HCT116 (cell line): Measurements from ENCODE around the gene SLFNL1. TPM values are rescaled to one million over a fixed set of nuclear protein-coding genes. Genes with fewer than 3 reads are reported as not detected.

Source experiments
- ATAC-seq: fragments of 200-7000 bp; cut with Tn5 transposase; 2 replicates; pipeline ENCODE4 v1.9.1; 2020; ENCODE audit warnings: mild to moderate bottlenecking, moderate library complexity
- BruUV-seq: library from RNA; stranded (reverse); fragments of 400-500 nt; replicated peaks from 2 replicates; lab custom pipeline; 2021; lab: Mats Ljungman, UMichigan
- CTCF ChIA-PET: fragments of 300-600 bp; sonication (Branson Sonifier 250); formaldehyde crosslinking; loops from one replicate; lab custom pipeline; 2021; ENCODE audit warnings: antibody characterized with exemption; lab: Charles Lee
- POLR2A ChIA-PET: fragments of 300-600, 350-600 bp; sonication (Branson Sonifier 250); formaldehyde crosslinking; loops from one replicate; lab custom pipeline; 2021; ENCODE audit warnings: antibody characterized with exemption; lab: Charles Lee
- RAD21 ChIA-PET, 2 experiments: fragments of 300-600 bp; sonication (Branson Sonifier 250); formaldehyde crosslinking; loops; one replicate each; lab custom pipeline; 2023; ENCODE audit warnings: low total read pairs in 2 of 2; ENCODE audit not compliant: uncharacterized antibody in 2 of 2, unreplicated experiment in 2 of 2, low non-redundant PET in 1 of 2; lab: Charles Lee
- DNase-seq: peaks from one replicate; pipeline ENCODE4 v3.0.0-alpha.2; 2010; ENCODE audit warnings: low read depth, low spot score
- H2AFZ ChIP-seq: fragments of 200-600 bp; shearing (Covaris generic), sonication (generic); 2 replicates; pipeline ENCODE4 v1.6.1; 2017; ENCODE audit warnings: low read depth, mixed run types, mixed read lengths, antibody characterized with exemption, low read length; ENCODE audit not compliant: poor library complexity, severe bottlenecking
- H3K27ac ChIP-seq: 2 replicates; pipeline ENCODE4 v1.5.1; 2012; ENCODE audit warnings: low read depth, low read length
- H3K27me3 ChIP-seq: fragments of 200-600 bp; sonication (generic); 2 replicates; pipeline ENCODE4 v1.6.1; 2016; ENCODE audit warnings: mixed run types, low read length, mixed read lengths; ENCODE audit not compliant: insufficient read depth
- H3K36me3 ChIP-seq, 2 experiments: fragments of 200-500 bp in 1 of 2; fragments of 200-600 bp in 1 of 2; sonication (Bioruptor generic) in 1 of 2; sonication (generic) in 1 of 2; 2 replicates each; pipeline versions ENCODE4 v1.5.1 to v1.6.1; 2014 to 2016; ENCODE audit warnings: low read length in 2 of 2, inconsistent platforms in 1 of 2, mixed read lengths in 1 of 2, mixed run types in 1 of 2; ENCODE audit not compliant: insufficient read depth in 2 of 2, control insufficient read depth in 1 of 2
- H3K4me1 ChIP-seq, 2 experiments: fragments of 200-600 bp in 1 of 2; sonication (generic) in 1 of 2; 2 replicates each; pipeline versions ENCODE4 v1.5.1 to v1.6.1; 2012 to 2017; ENCODE audit warnings: low read length in 2 of 2, inconsistent platforms in 1 of 2, mild to moderate bottlenecking in 1 of 2, mixed read lengths in 1 of 2, mixed run types in 1 of 2, moderate library complexity in 1 of 2; ENCODE audit not compliant: insufficient read depth in 2 of 2, control insufficient read depth in 1 of 2
- H3K4me2 ChIP-seq: fragments of 200-600 bp; sonication (generic); 2 replicates; pipeline ENCODE4 v1.6.1; 2017; ENCODE audit warnings: mixed run types, low read length, mixed read lengths
- H3K4me3 ChIP-seq, 2 experiments: fragments of 200-600 bp in 1 of 2; sonication (generic) in 1 of 2; replicated peaks in 1 of 2; 2 replicates each; pipeline ENCODE4 v1.5.1; 2011 to 2016; ENCODE audit warnings: low read length in 2 of 2, control low read depth in 1 of 2, low read depth in 1 of 2, mild to moderate bottlenecking in 1 of 2, mixed read lengths in 1 of 2, mixed run types in 1 of 2
- H3K79me2 ChIP-seq: fragments of 200-600 bp; sonication (generic); 2 replicates; pipeline ENCODE4 v1.6.1; 2017; ENCODE audit warnings: mild to moderate bottlenecking, mixed run types, low read length, moderate library complexity, mixed read lengths; ENCODE audit not compliant: insufficient read depth
- H3K9ac ChIP-seq: fragments of 200-600 bp; sonication (generic); 2 replicates; pipeline ENCODE4 v1.6.1; 2016; ENCODE audit warnings: low read length, mixed read lengths
- H3K9me2 ChIP-seq: fragments of 200-600 bp; sonication (generic), shearing (Covaris generic); 2 replicates; pipeline ENCODE4 v1.6.1; 2017; ENCODE audit warnings: mixed run types, mild to moderate bottlenecking, moderate library complexity; ENCODE audit not compliant: insufficient read depth
- H3K9me3 ChIP-seq, 2 experiments: fragments of 200-500 bp in 1 of 2; fragments of 200-600 bp in 1 of 2; sonication (Bioruptor generic) in 1 of 2; sonication (generic) in 1 of 2; 2 replicates each; pipeline ENCODE4 v1.6.1; 2014 to 2017; ENCODE audit warnings: low read length in 2 of 2, mixed read lengths in 2 of 2, inconsistent platforms in 1 of 2, low read depth in 1 of 2, mild to moderate bottlenecking in 1 of 2, mixed run types in 1 of 2, moderate library complexity in 1 of 2; ENCODE audit not compliant: control insufficient read depth in 1 of 2, insufficient read depth in 1 of 2
- H4K20me1 ChIP-seq: fragments of 200-600 bp; sonication (generic), shearing (Covaris generic); 2 replicates; pipeline ENCODE4 v1.6.1; 2017; ENCODE audit warnings: mixed run types, mild to moderate bottlenecking, moderate library complexity; ENCODE audit not compliant: insufficient read depth
- CEBPB ChIP-seq: IDR thresholded peaks from 2 replicates; pipeline ENCODE4 v1.6.1; 2012; ENCODE audit warnings: low read depth
- EGR1 ChIP-seq: IDR thresholded peaks from 2 replicates; pipeline ENCODE4 v1.6.1; 2012; ENCODE audit warnings: low read depth
- EZH2 ChIP-seq: fragments of 200-600 bp; sonication (generic); IDR thresholded peaks from 2 replicates; pipeline ENCODE4 v1.6.1; 2017; ENCODE audit warnings: antibody characterized with exemption, mixed run types
- POLR2AphosphoS5 ChIP-seq: IDR thresholded peaks from 2 replicates; pipeline ENCODE4 v1.6.1; 2011; ENCODE audit warnings: mild to moderate bottlenecking, low read depth, low read length, moderate library complexity
- RAD21 ChIP-seq: IDR thresholded peaks from 2 replicates; pipeline ENCODE4 v1.6.1; 2012; ENCODE audit warnings: low read depth, mild to moderate bottlenecking
- SIN3A ChIP-seq: IDR thresholded peaks from 2 replicates; pipeline ENCODE4 v1.6.1; 2012; ENCODE audit warnings: low read depth
- SP1 ChIP-seq: IDR thresholded peaks from 2 replicates; pipeline ENCODE4 v1.6.1; 2012; ENCODE audit warnings: low read depth
- SRF ChIP-seq: IDR thresholded peaks from 2 replicates; pipeline ENCODE4 v1.6.1; 2012; ENCODE audit warnings: low read depth
- ZFX ChIP-seq: fragments of 450-650 bp; IDR thresholded peaks from 2 replicates; pipeline ENCODE4 v1.6.1; 2017
- ZNF274 ChIP-seq: fragments of 200-500 bp; sonication (Bioruptor generic); IDR thresholded peaks from 2 replicates; pipeline ENCODE4 v1.6.1; 2014; ENCODE audit warnings: mild to moderate bottlenecking, low read depth, low read length, inconsistent platforms
- intact Hi-C: fragments of 100-400 bp; cut with micrococcal nuclease; formaldehyde crosslinking; loops from 2 replicates; pipeline ENCODE4 v1.10.0; 2022
- total RNA-seq: library from RNA; stranded (reverse); gene quantifications from one replicate; pipeline ENCODE4 v1.2.1, GENCODE V29; 2021; ENCODE audit not compliant: unreplicated experiment
- TF ChIP-seq, protein P1 (sequence below): IDR thresholded peaks from 2 replicates; pipeline ENCODE4 v1.6.1; 2012
- TF ChIP-seq, protein P2 (sequence below): IDR thresholded peaks from 2 replicates; pipeline ENCODE4 v1.6.1; 2012; ENCODE audit warnings: low read depth
- TF ChIP-seq, protein P3 (sequence below): IDR thresholded peaks from 2 replicates; pipeline ENCODE4 v1.6.1; 2012

Gene SLFNL1
- total RNA-seq, 1 experiment from 2014 or later: 0.20 TPM

DNA sequence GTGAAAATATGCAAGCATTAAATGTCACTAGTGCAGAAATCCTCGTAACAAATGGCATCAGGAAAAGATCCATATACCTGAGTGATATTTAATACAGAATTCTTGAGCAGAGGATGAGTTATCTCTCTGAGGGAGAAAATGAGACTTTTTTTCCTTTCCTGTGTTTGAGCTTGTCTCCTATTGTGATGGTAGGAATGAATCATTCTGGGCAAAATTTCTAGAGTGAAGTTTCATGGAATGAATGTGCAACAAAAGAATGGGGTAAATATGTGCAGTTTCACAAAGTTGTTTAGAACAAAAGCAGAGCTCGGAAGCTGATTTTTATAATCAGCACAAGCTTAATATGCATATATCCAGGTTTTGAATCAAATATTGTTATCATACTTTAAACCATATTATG, 37.5 kb downstream of the SLFNL1 start:
- H3K9ac ChIP-seq: no peak overlapping the region
- H3K9me3 ChIP-seq: no peaks in the 10 kb centered on the region
- ChIA-PET POLR2A (no interaction called here), RAD21 (no interaction called here), CTCF (no interaction called here)
- no peaks in the 10 kb centered on the region for H3K27me3 ChIP-seq
- TF ChIP-seq SIN3A: no peak
- TF ChIP-seq, protein P1, sequence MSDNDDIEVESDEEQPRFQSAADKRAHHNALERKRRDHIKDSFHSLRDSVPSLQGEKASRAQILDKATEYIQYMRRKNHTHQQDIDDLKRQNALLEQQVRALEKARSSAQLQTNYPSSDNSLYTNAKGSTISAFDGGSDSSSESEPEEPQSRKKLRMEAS: no peak
- TF ChIP-seq, protein P2, sequence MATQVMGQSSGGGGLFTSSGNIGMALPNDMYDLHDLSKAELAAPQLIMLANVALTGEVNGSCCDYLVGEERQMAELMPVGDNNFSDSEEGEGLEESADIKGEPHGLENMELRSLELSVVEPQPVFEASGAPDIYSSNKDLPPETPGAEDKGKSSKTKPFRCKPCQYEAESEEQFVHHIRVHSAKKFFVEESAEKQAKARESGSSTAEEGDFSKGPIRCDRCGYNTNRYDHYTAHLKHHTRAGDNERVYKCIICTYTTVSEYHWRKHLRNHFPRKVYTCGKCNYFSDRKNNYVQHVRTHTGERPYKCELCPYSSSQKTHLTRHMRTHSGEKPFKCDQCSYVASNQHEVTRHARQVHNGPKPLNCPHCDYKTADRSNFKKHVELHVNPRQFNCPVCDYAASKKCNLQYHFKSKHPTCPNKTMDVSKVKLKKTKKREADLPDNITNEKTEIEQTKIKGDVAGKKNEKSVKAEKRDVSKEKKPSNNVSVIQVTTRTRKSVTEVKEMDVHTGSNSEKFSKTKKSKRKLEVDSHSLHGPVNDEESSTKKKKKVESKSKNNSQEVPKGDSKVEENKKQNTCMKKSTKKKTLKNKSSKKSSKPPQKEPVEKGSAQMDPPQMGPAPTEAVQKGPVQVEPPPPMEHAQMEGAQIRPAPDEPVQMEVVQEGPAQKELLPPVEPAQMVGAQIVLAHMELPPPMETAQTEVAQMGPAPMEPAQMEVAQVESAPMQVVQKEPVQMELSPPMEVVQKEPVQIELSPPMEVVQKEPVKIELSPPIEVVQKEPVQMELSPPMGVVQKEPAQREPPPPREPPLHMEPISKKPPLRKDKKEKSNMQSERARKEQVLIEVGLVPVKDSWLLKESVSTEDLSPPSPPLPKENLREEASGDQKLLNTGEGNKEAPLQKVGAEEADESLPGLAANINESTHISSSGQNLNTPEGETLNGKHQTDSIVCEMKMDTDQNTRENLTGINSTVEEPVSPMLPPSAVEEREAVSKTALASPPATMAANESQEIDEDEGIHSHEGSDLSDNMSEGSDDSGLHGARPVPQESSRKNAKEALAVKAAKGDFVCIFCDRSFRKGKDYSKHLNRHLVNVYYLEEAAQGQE: no peak
- TF ChIP-seq CEBPB: no peak
- TF ChIP-seq EGR1: no peak
- no peak for TF ChIP-seq POLR2AphosphoS5
- TF ChIP-seq, protein P3, sequence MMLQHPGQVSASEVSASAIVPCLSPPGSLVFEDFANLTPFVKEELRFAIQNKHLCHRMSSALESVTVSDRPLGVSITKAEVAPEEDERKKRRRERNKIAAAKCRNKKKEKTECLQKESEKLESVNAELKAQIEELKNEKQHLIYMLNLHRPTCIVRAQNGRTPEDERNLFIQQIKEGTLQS: no peak
- no peak for TF ChIP-seq EZH2
- TF ChIP-seq SP1: no peak
- no peak for TF ChIP-seq ZFX
- no peak for TF ChIP-seq SRF
- no peak for TF ChIP-seq RAD21
- no peak for TF ChIP-seq ZNF274
- H3K9me2 ChIP-seq: no peaks in the 10 kb centered on the region
- no TSS peak for BruUV-seq
- H3K36me3 ChIP-seq: peaks cover 49 to 64% of the 10 kb centered on the region in 2 experiments
- H2AFZ ChIP-seq: no peak overlapping the region
- ATAC-seq: no peak
- H3K79me2 ChIP-seq: peaks cover 91% of the 10 kb centered on the region
- H4K20me1 ChIP-seq: peaks cover 22% of the 10 kb centered on the region; the same call in 1 of the 2 replicates
- no peak overlapping the region for H3K27ac ChIP-seq
- H3K4me2 ChIP-seq: no peak overlapping the region
- intact Hi-C loops: no loop called here
- H3K4me1 ChIP-seq: peaks cover 5 to 13% of the 10 kb centered on the region in 2 experiments; a peak in 3 of 4 replicates
- DNase-seq: no peak
- H3K4me3 ChIP-seq: no peak overlapping the region
